ENCODE measurements around the gene LRRC8B.

The LRRC8B gene

DNA sequence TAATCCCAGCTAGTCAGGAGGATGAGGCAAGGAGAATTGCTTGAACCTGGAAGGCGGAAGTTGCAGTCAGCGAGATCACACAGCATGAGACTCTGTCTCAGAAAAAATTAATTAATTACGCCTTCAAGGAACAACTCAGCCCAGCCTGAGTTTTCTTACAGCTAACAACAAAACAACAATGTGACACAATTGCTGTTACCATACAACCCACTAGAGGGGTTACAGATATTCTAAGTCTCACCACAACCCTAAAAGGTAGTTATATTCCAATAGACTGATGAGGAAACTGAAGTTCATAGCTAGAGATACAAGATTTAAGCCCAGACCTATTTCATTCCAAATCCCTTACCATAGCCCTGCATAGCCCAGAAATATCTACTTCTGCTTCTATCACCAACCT is 105.4 kb downstream of the LRRC8B start:
- H3K4me3 ChIP-seq (ENCODE audit: low read depth, low read length) = no peak overlapping the region

DNA sequence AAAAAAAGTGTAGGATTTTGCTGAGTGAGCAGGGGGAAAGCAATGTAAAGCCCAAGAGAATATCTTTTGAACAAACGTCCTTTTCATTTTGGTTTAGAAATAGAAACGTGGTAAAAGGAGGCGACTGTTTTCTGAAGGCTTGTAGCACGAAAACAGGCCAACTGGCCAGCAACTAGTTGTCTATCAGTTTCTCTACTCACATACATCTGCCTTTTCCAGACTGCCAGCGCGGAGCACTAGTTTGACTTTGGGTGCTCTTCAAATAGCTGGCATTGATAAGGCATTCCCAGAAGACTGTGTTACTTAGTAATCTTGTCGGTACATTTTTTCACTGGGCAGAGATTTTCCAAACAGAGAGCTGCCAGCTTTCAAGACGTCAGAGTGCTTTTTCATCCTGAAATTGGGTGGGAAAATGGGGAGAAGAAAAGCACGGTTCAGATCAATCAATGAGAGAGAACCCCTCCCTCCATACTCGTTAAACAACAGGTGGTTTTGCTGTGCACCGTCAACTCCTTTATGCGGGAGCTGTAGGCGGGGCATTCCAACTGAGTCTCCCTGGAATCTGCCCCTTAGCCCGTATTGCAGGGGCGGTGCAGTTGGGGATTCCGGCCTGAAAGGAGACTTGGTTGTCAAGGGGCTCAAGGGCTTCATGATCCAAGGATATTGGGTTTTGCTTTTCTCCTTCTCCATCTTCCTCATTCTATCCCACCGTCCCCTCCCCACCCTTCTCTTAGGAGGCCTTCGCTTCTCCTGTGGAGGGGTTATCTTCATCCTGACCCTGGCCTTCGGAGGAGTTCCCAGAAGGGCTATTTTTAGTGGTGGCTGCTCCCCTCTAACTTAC is 107.4 kb downstream of the LRRC8B start:
- peak overlapping the region; percentile 83 for H3K4me3 ChIP-seq (ENCODE audit: low read depth, low read length)

DNA sequence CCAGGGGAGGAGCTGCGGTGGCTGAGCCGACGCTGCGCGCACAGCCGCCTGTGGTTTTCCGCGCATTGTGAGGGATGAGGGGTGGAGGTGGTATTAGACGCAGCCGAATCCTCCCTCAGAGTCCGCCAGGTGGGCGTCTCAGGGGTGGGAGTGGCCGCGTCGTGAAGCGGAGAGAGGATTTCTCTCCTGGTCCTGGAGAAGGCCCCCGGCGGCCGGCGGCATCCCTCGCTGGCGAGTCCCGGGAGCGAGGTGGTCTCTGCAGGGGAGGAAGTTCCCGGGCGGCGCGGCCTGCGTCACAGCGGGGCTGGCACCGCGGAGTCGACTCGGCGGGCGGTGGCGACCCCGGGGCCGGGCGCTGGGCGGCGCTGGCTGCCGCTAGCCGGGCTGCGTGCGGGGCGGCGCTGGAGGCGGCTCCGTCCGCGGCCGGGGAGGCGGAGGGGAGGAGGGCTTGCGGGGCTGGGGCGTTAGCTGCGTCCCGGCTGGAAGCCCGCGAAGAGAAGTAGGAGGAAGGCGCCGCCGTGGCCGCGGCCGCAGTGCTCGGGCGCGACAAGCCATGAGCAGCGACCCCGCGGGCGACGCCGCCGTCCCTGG is 108.1 kb downstream of the LRRC8B start, which contains the start of gene LRRC8C:
Gene LRRC8C (plus strand): TSS at position 464 of the 591 bp plus-strand sequence. CDS start 53,354 bp downstream, outside the sequence.
- H3K4me3 ChIP-seq (ENCODE audit: low read depth, low read length) = peak within 1 kb of the TSS; percentile 83

DNA sequence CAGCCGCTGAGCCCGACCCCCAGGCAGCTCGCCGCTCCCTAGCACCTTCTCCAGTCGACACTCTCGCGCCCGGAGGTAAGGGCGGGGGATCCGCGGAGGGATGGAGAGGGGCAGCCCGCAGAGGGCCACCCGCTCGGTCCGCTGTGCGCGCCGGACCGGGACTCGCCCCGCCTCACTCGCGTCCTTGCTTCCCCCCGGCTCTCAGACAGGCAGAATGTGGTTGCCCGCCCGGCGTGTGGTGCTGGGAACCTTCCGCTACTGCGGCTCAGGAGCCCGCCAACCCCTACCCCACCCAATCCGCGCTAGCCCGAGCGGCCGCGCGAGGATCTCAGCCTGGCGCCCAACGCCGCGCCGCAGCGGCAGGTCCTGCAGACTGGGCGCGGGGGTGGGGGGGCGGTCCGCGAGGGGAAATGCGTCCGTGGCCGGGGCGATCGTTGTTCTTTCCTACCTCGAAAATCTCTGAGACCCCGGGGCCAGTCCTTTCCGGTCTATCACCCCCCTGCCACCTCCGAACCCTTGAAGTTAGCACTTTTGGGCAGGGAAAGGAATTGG is 108.7 kb downstream of the LRRC8B start:
- peak overlapping the region; percentile 83 for H3K4me3 ChIP-seq (ENCODE audit: low read depth, low read length)

DNA sequence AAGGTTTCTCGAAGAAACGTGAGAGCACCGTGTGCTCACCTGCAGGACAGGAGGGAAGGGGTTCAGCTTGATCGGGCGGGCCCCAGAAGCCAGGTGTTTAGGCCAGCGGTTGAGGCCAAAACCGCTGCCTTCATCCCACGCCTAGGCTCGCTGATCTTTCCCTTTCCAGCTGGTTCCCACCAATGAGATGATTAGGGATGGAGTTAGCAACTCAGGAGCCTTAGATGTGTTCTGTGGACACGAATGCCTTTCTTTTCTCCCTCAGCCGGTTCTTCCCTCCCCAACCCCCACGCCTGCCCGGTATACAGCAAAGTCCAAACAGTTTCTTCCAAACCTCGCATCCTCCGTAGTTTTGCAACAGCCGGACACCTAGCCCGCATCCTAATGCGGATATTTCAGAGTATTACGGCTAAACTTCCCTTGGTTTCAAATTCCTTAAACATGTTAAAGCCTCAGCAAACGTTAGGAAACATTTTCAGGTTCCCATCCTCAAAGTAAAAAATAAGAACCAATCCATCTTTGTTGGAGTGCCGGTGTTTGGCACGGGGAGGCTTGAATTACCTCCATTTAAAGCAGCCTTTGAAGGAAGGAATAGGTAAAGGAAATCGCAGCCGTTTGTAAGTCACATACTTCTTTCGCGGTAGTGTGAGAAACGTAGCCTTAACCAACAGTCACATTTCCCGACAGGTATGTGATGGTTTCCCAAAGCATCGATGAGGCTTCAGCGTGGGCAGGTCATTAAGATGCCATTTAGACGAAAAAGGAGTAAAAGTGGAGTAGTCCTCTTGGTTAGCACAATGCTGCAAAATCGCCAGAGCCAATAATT is 109.4 kb downstream of the LRRC8B start:
- peak overlapping the region; percentile 83 for H3K4me3 ChIP-seq (ENCODE audit: low read depth, low read length)

DNA sequence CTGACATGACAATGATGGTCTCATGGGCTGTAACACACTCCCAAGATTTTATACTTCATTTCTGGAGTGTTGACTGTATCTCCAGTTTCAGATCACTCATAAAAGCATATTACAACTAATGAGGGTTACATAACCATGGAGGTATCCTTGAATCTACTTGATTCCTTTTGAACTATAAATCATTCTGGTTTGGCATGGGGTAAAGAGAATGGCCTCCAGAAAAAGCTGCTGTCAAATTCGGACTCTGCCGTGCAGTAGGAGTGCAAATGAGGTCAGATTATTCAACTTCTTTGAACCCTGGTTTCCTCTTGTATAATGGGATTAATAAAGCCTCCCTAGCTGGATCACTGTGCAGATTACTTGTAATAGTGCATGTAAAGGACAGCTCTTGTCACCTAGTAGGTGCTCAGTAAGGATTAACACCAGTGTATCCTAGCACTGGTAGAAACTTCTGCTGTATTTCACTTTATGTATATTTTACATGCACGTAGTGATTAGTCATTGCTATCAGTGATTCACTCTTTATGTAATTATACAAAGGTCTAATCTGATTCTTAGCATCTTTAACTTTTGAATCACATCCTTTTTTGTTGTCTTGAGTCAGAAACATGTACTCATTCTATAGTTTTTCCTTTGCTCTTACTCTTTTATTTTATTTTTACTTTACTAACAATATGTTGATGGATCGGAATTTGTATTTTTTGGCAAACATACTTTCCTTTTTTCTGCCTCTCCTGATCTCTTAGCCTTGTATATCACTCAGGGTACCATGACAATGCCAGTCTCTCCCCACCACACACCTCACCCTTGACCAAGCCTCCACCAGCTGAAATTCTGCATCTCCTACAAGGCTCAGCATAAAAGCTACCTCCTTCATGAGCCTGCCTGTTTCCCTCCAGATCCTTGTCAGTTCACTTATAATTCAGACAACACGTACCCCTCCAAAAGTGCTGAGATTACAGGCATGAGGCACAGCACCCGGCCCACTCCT is 111.5 kb downstream of the LRRC8B start:
- H3K4me3 ChIP-seq (ENCODE audit: low read depth, low read length) = no peak overlapping the region

DNA sequence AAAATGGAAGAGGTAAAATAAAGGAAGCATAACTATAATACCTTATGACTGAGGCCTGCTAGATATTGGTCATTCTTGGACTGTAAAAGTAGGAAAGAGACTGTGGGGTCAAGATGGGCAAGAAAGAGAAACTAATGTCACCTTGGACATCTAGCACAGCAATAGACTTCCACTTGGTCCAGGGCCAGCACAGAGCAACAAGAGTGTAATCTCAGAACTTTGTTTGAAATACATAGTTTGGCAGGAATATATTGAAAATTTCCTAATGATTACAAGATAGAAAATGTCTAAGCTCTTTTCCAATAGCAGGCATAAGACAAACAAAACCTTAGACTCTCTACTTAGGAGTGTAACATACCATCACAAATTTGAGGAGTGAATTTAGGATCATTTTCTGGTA is 112.9 kb downstream of the LRRC8B start:
- no peak overlapping the region for H3K4me3 ChIP-seq (ENCODE audit: low read depth, low read length)

DNA sequence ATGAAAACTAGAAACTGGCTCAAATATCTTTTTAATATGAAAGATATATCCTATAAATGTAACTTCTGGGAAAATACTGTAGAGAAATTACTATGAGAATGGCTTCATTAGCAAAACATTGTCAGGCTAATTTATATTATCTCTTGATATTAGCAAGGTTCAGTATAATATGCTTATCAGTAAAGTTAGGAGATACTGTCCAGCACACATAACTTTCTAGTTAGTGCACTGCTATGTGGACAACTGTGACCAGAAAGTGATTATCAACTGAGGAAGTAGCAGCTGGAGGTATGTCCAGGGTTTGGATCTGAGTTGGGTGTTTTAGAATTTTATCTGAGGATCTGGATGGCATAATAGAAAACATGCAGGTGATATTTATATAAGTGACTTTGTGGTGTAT is 115.8 kb downstream of the LRRC8B start:
- H3K4me3 ChIP-seq (ENCODE audit: low read depth, low read length) = no peak overlapping the region

DNA sequence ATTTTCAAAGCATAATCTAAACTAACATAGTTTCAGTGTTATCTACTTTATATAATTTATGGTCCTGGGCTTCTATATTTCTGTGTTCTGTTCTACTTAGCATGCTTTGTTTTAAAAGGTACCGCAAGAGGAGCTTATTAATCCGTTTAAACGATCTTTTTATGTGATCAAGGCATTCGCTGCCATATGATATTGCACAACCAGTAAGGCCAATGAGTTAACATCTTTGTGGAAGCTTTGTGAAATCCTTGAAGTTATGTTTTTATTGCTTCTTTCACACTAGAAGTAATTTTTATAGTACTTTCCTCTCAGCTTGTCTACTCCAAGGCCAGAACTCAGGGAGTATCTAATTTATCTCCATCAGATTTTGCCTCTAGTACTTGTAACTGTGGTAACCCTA is 117.2 kb downstream of the LRRC8B start:
- no peak overlapping the region for H3K4me3 ChIP-seq (ENCODE audit: low read depth, low read length)

DNA sequence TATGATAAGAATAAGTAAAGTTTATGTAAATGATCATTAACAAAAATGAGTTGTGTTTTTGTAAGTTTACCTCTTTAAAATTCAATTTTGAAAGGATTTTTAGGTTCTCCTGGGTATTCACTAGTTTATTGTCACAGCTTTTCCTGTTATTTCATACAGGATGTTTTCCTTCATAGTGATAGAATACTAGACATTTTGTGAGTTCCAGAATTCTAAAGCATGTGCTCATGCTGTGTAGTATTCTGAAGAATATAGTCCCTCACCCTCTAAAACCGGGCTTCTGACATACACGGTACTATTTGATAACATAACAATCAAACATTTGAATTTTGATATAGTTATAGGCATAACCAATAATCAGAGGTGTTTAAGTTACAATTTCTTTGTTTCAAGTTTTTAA is 118.9 kb downstream of the LRRC8B start:
- H3K4me3 ChIP-seq (ENCODE audit: low read depth, low read length) = no peak overlapping the region

DNA sequence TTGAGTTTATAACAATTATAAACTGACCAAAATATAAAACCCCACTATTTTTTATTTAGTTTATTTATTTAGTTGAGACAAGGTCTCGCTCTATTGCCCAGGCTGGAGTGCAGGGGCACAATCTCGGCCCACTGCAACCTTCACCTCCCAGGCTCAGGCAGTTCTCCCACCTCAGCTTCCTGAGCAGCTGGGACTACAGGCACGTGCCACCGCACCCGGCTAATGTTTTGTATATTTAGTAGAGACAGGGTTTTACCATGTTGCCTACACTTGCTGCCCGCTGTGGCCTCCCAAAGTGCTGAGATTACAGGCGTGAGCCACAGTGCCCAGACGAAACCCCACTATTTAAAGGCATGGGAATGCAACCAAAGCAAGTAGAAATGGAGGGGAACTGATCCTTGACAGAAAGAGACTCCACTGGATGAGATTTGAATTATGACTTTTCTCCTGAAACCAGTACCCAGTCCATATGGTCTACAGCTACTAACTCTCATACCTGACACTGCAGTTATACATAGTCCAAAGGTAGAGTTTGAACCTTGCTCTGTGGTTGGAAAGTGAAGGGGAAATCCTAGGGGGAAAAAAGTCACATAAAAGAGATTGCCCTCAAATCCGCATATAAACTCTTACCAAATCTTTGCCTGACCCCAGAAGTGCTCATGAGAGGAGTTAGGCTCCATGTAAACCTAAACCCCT is 119.6 kb downstream of the LRRC8B start:
- H3K4me3 ChIP-seq (ENCODE audit: low read depth, low read length) = no peak overlapping the region

DNA sequence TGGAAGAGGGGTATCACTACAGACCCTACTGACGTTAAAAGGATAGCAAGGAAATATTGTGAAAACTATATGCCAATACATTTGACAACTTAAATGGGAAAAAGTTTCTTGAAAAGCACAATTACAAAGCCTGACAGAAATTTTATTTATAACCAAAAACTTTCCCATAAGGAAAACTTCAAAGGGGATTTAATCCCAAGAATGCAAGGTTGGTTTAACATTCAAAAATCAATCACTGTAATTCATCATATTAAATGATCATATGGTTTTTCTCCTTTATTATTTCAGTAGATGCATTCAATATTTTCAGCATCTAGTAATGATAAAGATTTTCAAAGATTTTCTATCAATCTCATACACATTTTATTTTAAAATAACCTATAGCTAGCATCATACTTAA is 121.6 kb downstream of the LRRC8B start:
- H3K4me3 ChIP-seq (ENCODE audit: low read depth, low read length) = no peak overlapping the region

Measured in iPS-11a (cell line).